Suprapubic skin (tissue), 4 donors: Measurements from ENCODE around the gene SLC40A1.

Experiments used
- EP300 ChIP-seq: sonication (generic); formaldehyde crosslinking; IDR thresholded peaks from one replicate; pipeline ENCODE4 v1.6.1; 2017; ENCODE audit warnings: antibody characterized with exemption
- POLR2AphosphoS5 ChIP-seq, 3 donors: sonication (generic); formaldehyde crosslinking; IDR thresholded peaks; one replicate each; pipeline ENCODE4 v1.6.1; 2017; ENCODE audit warnings: antibody characterized with exemption in 3 of 3
- TF ChIP-seq, protein P1 (sequence below), 2 donors: fragments of 200-600 bp in 1 of 2; fragments of 450-650 bp in 1 of 2; sonication (generic) in 1 of 2; IDR thresholded peaks; one replicate each; pipeline ENCODE4 v1.5.1; 2016 to 2019; ENCODE audit warnings: antibody characterized with exemption in 2 of 2, mild to moderate bottlenecking in 1 of 2, moderate library complexity in 1 of 2

DNA sequence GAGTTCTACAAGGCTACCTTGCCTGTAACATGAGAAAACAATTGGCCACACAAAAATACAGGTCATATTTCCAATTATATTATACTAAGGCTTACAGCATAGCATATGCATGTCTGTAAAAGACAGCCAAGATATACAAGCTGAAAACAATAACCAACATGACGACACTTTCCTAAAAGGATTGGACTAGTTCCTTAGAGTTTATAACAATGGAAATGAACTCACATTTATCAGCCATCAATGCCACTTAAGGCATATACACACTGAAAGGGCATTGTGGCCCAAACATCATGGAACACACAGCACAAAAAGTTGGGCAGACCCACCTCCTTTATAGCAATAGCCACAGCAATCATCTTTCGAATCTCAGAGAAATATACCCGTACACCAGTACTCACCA is 52.0 kb downstream of the SLC40A1 start:
- TF ChIP-seq, protein P1, sequence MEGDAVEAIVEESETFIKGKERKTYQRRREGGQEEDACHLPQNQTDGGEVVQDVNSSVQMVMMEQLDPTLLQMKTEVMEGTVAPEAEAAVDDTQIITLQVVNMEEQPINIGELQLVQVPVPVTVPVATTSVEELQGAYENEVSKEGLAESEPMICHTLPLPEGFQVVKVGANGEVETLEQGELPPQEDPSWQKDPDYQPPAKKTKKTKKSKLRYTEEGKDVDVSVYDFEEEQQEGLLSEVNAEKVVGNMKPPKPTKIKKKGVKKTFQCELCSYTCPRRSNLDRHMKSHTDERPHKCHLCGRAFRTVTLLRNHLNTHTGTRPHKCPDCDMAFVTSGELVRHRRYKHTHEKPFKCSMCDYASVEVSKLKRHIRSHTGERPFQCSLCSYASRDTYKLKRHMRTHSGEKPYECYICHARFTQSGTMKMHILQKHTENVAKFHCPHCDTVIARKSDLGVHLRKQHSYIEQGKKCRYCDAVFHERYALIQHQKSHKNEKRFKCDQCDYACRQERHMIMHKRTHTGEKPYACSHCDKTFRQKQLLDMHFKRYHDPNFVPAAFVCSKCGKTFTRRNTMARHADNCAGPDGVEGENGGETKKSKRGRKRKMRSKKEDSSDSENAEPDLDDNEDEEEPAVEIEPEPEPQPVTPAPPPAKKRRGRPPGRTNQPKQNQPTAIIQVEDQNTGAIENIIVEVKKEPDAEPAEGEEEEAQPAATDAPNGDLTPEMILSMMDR (IDR thresholded peaks at IDR 0.05), result no peak
- TF ChIP-seq EP300 (no peak), POLR2AphosphoS5 (IDR thresholded peaks at IDR 0.05) (no peak)
